ENCODE measurements around the gene PIAS2.
A peak's percentile ranks its signal among the peaks of the same experiment; 100 is the strongest.
"Not testable (repeated sequence)": the region's sequence is repeated elsewhere in the genome, so short reads cannot be mapped to it uniquely, and the experiment has no call there.

PIAS2 gene, protein sequence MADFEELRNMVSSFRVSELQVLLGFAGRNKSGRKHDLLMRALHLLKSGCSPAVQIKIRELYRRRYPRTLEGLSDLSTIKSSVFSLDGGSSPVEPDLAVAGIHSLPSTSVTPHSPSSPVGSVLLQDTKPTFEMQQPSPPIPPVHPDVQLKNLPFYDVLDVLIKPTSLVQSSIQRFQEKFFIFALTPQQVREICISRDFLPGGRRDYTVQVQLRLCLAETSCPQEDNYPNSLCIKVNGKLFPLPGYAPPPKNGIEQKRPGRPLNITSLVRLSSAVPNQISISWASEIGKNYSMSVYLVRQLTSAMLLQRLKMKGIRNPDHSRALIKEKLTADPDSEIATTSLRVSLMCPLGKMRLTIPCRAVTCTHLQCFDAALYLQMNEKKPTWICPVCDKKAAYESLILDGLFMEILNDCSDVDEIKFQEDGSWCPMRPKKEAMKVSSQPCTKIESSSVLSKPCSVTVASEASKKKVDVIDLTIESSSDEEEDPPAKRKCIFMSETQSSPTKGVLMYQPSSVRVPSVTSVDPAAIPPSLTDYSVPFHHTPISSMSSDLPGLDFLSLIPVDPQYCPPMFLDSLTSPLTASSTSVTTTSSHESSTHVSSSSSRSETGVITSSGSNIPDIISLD

DNA sequence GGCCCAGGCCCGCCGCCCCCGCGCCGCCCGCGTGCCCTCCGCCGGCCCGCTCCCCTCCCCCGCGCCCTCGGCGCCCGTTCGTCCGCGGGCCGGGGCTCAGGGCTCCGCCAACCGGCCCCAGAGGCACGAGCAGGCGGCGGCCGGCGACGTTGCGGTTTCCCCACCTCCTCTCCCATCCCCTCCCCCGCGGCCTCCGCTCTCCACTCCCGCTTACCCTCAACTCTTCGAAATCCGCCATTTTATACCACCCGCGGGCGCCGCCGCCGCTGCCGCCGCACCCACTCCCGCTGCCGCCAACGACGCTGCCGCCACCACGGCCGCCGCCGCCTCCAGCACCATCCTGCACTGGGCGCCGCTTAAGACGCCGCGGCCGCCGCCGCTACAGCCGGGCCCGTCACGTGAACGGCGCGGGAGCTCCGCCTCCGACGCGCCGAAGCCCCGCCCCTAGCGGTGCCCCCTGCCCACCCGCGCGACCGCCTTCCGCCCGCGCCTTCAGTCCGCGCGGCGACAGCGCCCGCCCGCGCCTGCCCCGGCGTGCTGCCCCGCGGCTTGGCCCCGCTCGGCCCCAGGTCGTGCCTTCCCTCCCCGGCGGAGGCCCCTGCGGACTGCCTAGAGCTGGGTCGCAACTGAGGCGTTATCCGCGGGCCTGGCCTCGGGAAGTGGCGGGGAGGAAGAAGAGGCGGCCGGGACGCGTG, at the start of gene PIAS2, which contains the start of gene KATNAL2:
Gene PIAS2, minus strand, starts transcription at position 400 of the 695 bp plus-strand sequence. Its CDS starts 162 bp downstream, at position 238.
Gene KATNAL2, plus strand, starts transcription at position 495 of the 695 bp plus-strand sequence. CDS start 29,271 bp downstream, outside the sequence.
- peak; percentile 94 for DNase-seq (ENCODE audit: low read depth)
- Histone ChIP-seq H3K4me3 (ENCODE audit: low read length) (peak within 1 kb of the TSS; percentile 86), H3K9ac (ENCODE audit: low read length) (peak within 1 kb of the TSS; percentile 95), H3K4me1 (ENCODE audit: control insufficient read depth, insufficient read depth, low read length) (peaks cover 11% of the 10 kb centered on the region), H3K36me3 (ENCODE audit: control insufficient read depth, insufficient read depth, low read length, severe bottlenecking) (no peaks in the 10 kb centered on the region), H3K9me3 (ENCODE audit: control insufficient read depth, low read length) (no peaks in the 10 kb centered on the region), H3K27me3 (replicated peaks; ENCODE audit: control insufficient read depth, insufficient read depth, low read length) (no peaks in the 10 kb centered on the region)

DNA sequence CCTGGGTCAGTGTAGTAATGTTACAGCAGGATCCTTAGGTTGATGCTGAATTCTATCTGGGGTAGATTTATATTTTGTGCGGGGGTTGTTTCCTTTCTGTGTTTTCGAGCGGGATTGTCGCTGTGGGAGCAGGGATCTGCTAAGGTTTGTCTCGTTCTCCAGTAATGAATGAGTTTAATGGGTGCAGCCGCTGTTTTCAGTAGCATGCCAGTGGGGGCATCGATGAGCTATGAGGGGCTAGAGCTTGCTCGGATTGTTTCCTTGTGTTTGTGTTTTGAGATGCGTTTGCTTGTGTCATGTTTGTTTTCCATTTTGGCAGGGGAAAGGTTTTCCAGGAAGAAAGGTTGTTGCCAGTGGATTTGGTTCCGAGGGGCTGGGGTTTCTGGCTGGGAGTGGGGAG, 49.0 kb upstream of the PIAS2 start:
- not testable (repeated sequence) for H3K27me3 ChIP-seq (replicated peaks; ENCODE audit: control insufficient read depth, insufficient read depth, low read length); H3K36me3 ChIP-seq (ENCODE audit: control insufficient read depth, insufficient read depth, low read length, severe bottlenecking); H3K4me1 ChIP-seq (ENCODE audit: control insufficient read depth, insufficient read depth, low read length); H3K9me3 ChIP-seq (ENCODE audit: control insufficient read depth, low read length); H3K4me3 ChIP-seq (ENCODE audit: low read length); DNase-seq (ENCODE audit: low read depth); H3K9ac ChIP-seq (ENCODE audit: low read length)

DNA sequence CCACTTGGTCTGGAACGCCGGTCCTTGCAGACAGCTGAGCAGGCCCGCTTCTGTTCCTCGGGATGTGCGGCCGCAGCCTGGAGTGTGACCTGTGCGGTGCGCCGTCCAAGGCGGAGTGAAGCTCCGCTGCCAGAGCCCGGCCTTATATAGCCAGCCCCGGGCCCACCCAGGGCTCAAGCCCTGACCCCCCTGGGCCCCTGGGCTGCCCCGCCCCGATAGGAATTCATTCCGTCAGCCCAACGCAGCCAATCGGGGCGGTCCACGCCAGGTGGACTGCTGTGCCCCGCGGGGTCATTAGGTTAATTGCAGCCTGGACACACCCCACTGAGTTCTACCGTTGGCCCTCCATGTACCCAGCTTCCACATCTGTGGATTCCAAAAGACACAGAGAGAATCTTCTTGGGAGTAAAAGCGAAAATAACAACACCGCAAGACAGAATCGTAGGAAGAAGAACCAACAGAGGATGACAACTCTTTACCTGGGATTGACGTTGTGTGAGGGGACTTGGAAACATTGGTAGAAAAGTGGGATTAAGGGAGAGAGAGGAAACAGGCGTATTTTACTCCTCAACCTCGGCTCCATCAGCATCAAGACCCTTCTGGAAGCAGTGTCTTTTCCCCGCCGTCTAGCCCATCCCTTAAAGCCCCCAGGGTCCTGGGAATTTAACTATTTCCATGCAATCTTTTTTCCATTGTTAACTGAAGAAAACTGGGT, 47.4 kb upstream of the PIAS2 start:
- H3K4me1 ChIP-seq (ENCODE audit: control insufficient read depth, insufficient read depth, low read length); H3K9me3 ChIP-seq (ENCODE audit: control insufficient read depth, low read length); DNase-seq (ENCODE audit: low read depth); H3K4me3 ChIP-seq (ENCODE audit: low read length); H3K9ac ChIP-seq (ENCODE audit: low read length); H3K36me3 ChIP-seq (ENCODE audit: control insufficient read depth, insufficient read depth, low read length, severe bottlenecking); H3K27me3 ChIP-seq (replicated peaks; ENCODE audit: control insufficient read depth, insufficient read depth, low read length): not testable (repeated sequence)

DNA sequence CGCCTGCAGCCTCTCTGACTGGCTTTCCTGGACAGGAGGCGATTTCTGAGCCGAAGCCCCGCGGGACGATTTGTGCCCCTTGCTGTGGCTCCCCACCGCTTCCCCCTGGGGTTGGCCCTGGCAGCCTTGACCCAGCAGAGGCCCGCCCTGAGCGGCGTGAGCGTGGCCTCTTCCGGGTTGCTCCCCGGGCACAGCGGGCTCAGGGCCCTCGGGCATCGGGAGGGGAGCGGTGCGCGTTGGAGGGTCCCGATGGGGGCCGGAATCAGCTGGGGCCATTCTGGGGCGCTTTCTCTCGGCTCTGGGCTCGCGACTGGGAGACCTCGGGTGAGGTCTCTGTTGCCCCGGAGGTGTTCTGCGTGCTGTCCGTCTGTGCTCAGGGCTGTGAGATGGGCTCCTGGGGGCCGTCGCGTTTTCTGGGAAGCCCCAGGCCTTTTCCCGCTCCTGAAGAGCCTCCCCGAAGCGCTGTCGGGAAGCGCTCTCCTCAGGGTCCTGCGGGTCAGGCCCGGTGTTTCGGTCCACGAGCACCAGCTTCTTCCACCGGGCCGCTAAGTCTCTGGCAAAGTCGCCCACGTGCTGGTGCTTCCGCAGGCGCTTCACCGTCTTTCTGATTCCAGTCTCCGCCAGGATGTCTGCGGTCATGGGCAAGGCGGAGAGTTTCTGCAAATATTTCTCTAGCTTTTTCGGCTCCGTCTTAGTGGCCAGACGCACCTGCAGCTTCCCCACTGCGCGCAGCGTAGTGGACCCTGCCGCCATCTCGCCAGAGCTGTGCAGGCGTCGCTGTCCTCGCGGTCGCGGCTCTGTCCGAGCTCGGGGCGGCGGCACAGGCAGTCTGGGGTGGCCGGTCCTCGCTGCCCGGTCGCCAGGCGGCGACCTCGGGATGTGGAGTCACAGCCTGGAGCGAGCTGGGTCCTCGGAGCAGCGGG, 46.6 kb upstream of the PIAS2 start:
- H3K9ac ChIP-seq (ENCODE audit: low read length); H3K27me3 ChIP-seq (replicated peaks; ENCODE audit: control insufficient read depth, insufficient read depth, low read length); DNase-seq (ENCODE audit: low read depth); H3K9me3 ChIP-seq (ENCODE audit: control insufficient read depth, low read length); H3K4me1 ChIP-seq (ENCODE audit: control insufficient read depth, insufficient read depth, low read length); H3K4me3 ChIP-seq (ENCODE audit: low read length); H3K36me3 ChIP-seq (ENCODE audit: control insufficient read depth, insufficient read depth, low read length, severe bottlenecking): not testable (repeated sequence)

DNA sequence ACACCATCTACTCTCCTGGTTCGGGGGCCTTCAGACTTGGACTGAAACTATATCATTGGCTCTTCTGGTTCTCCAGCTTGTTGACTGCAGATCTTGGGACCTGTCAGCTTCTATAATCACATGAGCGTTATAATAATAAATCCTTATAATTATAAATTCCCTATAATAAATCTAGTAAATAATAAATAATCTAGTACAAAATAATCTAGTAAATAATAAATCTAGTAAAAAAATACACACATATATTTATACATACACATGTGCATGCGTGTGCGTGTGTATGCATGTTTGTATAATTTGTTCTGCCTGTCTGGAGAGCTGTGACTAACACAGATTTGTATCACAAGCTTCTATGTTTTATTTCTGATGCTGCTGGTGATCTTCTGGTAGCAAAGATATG, 40.9 kb upstream of the PIAS2 start:
- Histone ChIP-seq H3K36me3 (ENCODE audit: control insufficient read depth, insufficient read depth, low read length, severe bottlenecking) (no peaks in the 10 kb centered on the region), H3K27me3 (replicated peaks; ENCODE audit: control insufficient read depth, insufficient read depth, low read length) (no peaks in the 10 kb centered on the region), H3K9ac (ENCODE audit: low read length) (no peak overlapping the region), H3K9me3 (ENCODE audit: control insufficient read depth, low read length) (no peaks in the 10 kb centered on the region), H3K4me3 (ENCODE audit: low read length) (no peak overlapping the region), H3K4me1 (ENCODE audit: control insufficient read depth, insufficient read depth, low read length) (no peaks in the 10 kb centered on the region)
- DNase-seq (ENCODE audit: low read depth) = no peak

DNA sequence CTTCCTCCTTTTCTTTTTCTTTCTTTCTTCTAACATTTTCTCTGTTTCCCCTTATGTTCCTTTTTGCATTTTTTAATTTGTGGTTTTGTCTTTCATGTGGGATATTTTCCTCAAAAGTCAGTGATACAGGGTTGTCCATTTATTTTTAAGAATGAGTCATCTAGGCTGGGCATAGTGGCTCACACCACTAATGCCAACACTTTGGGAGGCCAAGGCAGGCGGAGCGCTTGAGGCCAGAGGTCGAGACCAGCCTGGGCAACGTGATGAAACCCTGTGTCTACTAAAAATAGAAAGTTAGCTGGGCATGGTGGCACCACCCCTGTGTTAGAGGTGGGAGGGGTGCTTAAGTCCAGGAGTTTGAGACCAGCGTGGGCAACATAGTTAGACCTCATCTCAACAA, 35.9 kb upstream of the PIAS2 start:
- no peaks in the 10 kb centered on the region for H3K9me3 ChIP-seq (ENCODE audit: control insufficient read depth, low read length)

DNA sequence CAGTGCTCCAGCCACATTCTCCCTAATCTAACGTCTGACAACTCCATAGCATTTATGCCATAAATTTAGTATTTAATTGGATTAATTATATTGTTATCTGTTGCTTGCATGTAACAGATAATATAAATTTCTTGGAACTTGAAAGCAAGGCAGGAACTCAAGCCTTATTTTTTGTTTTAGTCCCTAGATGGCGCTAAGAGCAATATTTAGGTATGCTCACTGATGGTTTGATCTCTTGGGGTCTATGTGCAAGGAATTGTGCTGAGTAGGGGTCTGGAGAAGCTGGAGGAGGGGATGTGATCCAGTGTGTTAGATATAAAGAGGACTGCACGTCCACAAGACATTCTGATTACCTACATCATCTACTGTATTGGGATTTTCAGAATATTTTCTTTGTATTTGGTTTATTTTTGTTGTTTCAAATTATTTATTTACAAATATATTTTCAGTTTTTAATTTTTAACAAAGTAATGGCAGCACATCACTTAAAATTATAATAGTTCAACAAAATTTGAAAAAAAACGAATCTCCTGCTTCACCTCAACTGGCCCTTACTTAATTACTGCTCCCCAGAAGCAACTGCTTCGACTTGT, 32.9 kb upstream of the PIAS2 start:
- no peak overlapping the region for H3K9ac ChIP-seq (ENCODE audit: low read length)
- no peaks in the 10 kb centered on the region for H3K9me3 ChIP-seq (ENCODE audit: control insufficient read depth, low read length)
- no peaks in the 10 kb centered on the region for H3K27me3 ChIP-seq (replicated peaks; ENCODE audit: control insufficient read depth, insufficient read depth, low read length)
- no peaks in the 10 kb centered on the region for H3K36me3 ChIP-seq (ENCODE audit: control insufficient read depth, insufficient read depth, low read length, severe bottlenecking)
- H3K4me1 ChIP-seq (ENCODE audit: control insufficient read depth, insufficient read depth, low read length) = peaks cover 3% of the 10 kb centered on the region
- peak; percentile 54 for DNase-seq (ENCODE audit: low read depth)
- no peak overlapping the region for H3K4me3 ChIP-seq (ENCODE audit: low read length)

More for the DNA sequence above, 35.9 kb upstream of the PIAS2 start:
- no peak for DNase-seq (ENCODE audit: low read depth)
- no peaks in the 10 kb centered on the region for H3K4me1 ChIP-seq (ENCODE audit: control insufficient read depth, insufficient read depth, low read length)
- H3K4me3 ChIP-seq (ENCODE audit: low read length) = no peak overlapping the region
- no peaks in the 10 kb centered on the region for H3K27me3 ChIP-seq (replicated peaks; ENCODE audit: control insufficient read depth, insufficient read depth, low read length)
- H3K36me3 ChIP-seq (ENCODE audit: control insufficient read depth, insufficient read depth, low read length, severe bottlenecking) = no peaks in the 10 kb centered on the region
- H3K9ac ChIP-seq (ENCODE audit: low read length) = no peak overlapping the region

DNA sequence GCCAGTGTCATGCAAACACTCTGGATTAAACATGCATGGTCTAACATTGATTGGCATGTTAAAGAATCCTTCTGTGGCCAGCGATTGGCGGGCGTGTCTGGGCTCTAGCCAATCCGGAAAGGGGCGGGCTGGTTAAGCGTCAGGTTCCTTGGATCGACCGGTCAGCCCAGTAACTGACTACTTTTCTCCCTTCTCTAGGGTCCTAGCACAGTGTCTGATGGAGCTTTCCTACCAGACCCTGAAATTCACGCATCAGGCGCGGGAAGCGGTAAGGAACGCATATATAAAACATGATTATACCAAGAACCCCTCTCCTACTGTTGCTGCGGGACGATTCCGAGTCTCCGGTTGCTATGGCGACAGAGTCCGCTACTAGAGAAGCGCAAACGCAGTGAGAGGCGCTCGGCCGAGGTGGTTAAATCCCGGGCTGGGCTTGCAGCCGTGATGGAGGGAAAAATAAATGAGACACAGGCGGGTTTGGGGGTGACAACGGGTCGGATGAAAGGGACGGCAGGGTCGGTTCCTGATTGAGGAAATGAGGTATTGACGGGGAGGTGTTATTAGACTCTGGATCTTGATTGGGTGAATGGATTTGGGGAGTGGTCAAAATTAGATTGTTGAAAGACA, 29.5 kb upstream of the PIAS2 start:
- Histone ChIP-seq H3K36me3 (ENCODE audit: control insufficient read depth, insufficient read depth, low read length, severe bottlenecking) (no peaks in the 10 kb centered on the region), H3K9me3 (ENCODE audit: control insufficient read depth, low read length) (no peaks in the 10 kb centered on the region), H3K4me3 (ENCODE audit: low read length) (peak overlapping the region; percentile 95), H3K9ac (ENCODE audit: low read length) (peak overlapping the region; percentile 64), H3K27me3 (replicated peaks; ENCODE audit: control insufficient read depth, insufficient read depth, low read length) (no peaks in the 10 kb centered on the region), H3K4me1 (ENCODE audit: control insufficient read depth, insufficient read depth, low read length) (peaks cover 3% of the 10 kb centered on the region)
- DNase-seq (ENCODE audit: low read depth) = peak; percentile 93

DNA sequence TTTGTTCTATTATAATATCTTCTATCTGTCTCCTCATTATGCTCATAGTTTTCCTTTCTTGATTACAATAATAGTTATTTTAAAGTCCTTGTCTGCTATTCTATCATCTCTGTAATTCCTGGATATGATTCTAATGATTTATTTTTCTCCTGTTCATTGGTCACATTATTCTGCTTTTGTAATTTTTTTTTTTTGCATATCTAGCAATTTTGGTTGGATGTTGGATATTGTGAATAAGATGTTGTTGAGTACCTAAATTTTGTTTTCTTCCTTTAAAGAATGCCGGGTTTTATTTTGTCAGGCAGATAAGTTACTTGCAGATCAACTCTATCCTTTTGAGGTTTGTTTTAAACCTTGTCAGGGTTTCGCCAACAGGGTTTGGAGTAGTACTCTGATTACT, 25.3 kb upstream of the PIAS2 start:
- H3K36me3 ChIP-seq (ENCODE audit: control insufficient read depth, insufficient read depth, low read length, severe bottlenecking) = no peaks in the 10 kb centered on the region
- H3K4me1 ChIP-seq (ENCODE audit: control insufficient read depth, insufficient read depth, low read length) = peaks cover 26% of the 10 kb centered on the region

More for the DNA sequence above, 25.3 kb upstream of the PIAS2 start:
- no peak for DNase-seq (ENCODE audit: low read depth)
- Histone ChIP-seq H3K9me3 (ENCODE audit: control insufficient read depth, low read length) (no peaks in the 10 kb centered on the region), H3K27me3 (replicated peaks; ENCODE audit: control insufficient read depth, insufficient read depth, low read length) (no peaks in the 10 kb centered on the region), H3K4me3 (ENCODE audit: low read length) (no peak overlapping the region), H3K9ac (ENCODE audit: low read length) (no peak overlapping the region)

Measured in adipocyte (in vitro differentiated cells).